GM18873 (cell line): ENCODE results near the gene ZNF282.
"Not testable (repeated sequence)": the region's sequence is repeated elsewhere in the genome, so short reads cannot be mapped to it uniquely, and the experiment has no call there.

ENCODE experiments used
- ATAC-seq: cut with Tn5 transposase; IDR thresholded peaks from one replicate; pipeline ENCODE4 v1.9.1; 2021; ENCODE audit warnings: mild to moderate bottlenecking, moderate library complexity, moderate number of reproducible peaks; ENCODE audit not compliant: unreplicated experiment, low FRiP score

ZNF282 gene

DNA sequence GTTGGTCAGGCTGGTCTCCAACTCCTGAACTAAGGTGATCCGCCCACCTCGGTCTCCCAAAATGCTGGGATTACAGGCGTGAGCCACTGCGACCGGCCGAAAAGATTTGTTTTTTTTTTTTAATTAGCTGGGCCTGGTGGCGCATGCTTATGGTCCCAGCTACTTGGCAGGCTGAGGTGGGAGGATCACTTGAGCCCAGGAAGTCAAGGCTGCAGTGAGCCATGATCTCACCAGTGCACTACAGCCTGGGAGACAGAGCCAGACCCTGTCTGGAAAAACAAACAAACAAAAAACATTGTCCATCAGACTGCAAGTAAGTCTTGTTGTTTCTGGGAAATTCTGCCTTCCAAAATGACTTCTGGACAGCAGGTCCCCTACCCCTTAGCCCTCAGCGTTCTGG lies 27.8 kb downstream of the ZNF282 start:
- ATAC-seq: no peak

DNA sequence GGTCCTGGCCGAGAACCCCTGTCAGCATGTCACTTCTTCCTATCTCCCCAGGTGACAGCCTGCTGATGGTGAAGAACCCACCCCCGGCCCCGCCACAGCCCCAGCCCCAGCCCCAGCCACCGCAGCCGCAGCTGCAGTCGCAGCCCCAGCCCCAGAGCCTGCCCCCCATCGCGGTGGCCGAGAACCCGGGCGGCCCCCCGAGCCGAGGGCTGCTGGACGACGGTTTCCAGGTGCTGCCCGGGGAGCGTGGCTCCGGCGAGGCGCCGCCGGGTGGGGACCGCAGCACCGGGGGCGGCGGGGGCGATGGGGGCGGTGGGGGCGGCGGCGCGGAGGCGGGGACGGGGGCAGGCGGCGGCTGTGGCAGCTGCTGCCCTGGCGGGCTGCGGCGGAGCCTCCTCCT lies 28.4 kb downstream of the ZNF282 start:
- no peak for ATAC-seq

DNA sequence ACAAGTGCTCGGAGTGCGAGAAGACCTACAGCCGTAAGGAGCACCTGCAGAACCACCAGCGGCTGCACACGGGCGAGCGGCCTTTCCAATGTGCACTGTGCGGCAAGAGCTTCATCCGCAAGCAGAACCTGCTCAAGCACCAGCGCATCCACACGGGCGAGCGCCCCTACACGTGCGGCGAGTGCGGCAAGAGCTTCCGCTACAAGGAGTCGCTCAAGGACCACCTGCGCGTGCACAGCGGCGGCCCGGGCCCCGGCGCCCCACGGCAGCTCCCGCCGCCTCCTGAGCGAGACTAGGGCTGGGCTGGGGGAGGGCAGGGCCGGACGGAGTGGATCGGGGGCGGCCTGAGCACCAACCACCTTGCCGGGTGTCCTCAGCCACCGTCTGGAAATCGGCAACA lies 29.0 kb downstream of the ZNF282 start:
- ATAC-seq: no peak

DNA sequence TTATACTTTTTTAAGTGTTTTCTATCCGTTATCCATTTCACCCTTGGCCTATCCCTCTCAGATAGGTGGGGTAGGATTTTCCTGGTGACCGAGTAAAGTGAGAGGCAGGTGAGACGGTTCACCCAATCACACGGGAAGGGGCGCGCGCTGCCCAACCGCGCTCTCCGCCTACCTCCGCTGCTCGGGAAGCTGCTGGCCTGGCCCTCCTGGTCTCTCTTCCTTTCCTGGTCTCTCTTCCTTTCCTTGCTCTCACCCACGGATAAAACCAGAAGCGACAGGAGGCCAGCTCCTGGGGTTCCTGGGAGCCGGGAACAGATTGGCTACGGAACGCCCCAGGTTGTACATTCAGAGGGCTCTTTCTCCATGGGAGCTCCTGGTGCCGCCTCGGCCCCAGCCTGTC lies 29.8 kb downstream of the ZNF282 start:
- no peak for ATAC-seq

DNA sequence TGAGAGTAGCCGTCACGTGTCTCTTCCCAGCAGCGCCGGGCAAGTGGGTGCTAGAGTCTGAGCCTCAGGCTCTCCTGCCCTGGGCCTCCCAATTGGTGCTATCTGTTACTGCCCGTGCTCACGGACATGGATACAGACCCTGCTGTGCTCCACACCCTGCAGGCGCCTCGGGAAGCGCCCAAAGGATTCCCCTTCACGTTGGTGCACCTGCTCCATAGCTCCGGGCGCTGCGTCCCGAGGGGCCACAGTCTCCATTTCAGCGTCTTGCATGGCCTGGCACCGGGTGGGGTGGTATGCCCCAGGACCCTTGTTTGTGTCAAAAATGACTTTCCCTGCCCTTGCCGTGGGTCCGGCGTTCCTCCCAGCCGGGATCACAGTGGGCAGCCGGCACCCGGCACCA lies 30.3 kb downstream of the ZNF282 start:
- ATAC-seq: no peak

DNA sequence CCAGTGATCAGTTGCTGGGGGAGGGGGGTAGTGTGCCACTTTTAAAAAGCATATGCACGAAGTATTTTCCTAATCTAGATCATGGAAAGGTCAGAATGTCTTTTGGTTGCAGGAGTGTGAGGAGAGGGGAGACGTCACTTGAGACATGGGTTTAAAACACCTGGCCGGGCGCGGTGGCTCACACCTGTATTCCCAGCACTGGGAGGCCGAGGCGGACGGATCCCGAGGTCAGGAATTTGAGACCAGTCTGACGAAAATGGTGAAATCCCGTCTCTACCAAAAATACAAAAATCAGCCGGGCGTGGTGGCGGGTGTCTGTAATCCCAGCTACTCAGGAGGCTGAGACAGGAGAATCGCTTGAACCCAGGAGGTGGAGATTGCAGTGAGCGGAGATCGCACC lies 31.0 kb downstream of the ZNF282 start:
- not testable (repeated sequence) for ATAC-seq

DNA sequence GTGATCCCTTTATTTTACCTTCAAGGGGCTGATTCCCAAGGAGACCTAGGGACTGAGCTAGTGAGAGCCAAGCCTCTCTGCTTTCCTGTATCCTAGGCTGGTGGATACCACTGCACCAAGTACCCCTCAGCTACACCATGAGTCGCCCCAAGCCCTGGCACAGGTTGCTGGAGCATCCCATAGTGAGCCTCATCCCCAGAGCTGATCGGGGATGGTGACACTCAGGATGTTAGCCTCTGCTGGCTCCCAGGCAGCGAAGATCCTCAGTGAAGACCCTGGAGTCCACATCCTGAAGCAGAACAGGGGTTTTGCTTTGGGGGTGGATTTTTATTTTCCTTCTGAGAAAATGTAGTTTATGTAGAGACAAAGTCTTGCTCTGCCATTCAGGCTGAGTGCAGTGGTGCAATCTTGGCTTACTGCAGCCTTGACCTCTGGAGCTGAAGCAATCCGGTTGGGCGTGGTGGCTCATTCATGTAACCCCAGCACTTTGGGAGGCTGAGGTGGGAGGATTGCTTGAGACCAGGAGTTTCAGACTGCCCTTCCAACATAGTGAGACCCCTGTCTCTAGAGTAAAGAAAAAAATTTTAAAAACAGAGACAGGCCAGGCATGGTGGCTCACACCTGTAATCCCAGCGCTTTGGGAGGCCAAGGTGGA lies 31.6 kb downstream of the ZNF282 start:
- no peak for ATAC-seq

DNA sequence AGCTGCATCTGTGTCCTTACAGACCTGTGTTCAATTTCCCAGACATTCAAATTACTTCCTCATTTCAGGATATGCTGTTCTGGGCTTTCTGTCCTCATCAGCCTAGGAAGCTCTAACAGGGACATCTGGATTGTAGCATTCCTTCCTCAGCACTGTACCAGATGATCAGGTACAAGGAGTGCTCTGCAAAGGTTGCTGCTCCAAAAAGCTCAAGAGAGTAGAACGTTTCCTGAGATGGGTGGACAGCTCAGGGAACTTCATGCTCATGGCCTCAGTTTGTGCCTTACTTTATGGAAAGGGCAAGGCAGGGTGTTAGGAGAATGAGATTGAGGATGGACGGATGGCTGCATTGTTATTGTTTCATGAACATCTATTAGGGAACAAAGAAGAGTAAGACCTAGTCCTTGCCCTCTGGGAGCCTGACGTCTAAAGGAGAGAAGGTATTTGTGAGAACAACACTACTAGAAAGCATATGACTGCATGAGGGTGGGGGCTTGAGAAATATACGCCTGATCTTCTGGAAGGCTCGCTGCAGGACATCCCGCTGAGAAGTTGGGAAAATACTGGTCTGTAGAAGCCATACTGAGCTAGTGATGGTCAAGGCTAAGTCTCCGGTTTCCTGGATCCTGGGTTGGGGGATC lies 33.6 kb downstream of the ZNF282 start:
- ATAC-seq: no peak

DNA sequence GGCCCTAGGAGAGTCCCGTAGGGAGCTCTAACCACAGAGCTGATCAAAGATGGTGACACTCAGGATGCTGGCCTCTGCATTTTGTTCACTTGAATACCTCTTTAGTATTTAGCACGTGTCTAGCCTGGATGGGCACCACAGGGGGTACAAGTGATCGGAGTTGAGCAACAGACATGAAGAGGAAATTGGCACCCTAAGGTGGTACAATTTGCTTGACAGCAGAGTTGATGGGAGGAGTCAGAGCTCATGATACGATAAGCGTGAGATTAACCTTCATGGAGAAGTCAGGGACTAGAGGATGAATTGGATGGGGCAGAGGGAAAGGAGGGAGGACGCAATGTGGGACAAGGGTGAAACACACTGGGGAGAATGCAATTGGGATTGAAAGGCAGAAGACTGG lies 34.2 kb downstream of the ZNF282 start:
- ATAC-seq: no peak

DNA sequence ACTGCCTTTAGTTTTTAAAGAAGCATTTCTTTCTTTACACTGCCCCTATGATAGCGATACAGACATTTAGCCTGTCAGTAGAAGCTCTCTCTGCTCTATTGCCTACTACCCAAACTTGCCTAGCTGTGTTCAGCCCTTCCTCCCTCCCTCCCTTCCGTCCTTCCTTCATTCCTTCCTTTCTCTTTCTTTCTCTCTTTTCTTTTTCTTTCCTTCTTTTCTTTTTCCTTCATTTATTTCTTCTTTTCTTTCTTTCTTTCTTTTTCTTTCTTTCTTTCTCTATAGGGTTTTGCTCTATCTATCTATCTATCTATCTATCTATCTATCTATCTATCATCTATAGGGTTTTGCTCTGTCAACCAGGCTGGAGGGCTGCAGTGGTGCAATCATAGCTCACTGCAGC lies 37.0 kb downstream of the ZNF282 start:
- no peak for ATAC-seq

DNA sequence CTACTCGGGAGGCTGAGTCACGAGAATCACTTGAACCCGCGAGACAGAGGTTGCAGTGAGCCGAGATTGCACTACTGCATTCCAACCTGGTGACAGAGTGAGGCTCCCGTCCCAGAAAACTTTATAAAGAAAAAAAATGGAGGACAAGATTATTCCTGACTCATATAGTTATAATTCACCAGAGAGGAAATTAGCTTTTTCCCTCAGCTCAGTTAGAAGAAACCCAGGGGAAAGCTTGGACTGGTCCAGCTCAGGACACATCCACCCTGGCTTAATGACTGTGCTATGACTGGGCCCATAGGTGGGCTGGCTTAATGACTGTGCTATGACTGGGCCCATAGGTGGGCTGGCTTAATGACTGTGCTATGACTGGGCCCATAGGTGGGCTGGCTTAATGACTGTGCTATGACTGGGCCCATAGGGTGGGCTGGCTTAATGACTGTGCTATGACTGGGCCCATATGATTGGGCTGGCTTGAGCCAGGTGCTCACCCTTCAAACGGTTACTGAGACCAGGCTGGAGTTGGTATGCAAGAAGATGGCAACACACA lies 38.4 kb downstream of the ZNF282 start:
- not testable (repeated sequence) for ATAC-seq

DNA sequence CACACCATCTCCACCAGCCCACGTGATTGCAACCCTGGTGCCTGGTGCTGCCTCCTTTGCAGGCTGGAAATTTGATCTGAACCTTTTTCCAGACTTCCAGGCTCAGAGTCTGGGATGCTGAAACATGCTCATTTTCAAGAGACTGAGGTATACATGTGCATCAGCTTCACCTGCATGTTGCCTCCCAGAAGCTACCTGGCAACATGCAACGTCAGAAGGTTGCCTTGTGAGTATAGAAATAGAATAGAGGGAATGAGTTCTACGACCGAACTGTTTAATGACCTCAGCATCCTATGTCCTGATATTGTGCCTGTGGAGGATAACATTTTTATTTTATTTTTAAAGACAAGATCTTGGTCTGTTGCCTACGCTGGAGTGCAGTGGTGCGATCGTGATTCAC lies 42.2 kb downstream of the ZNF282 start:
- ATAC-seq: no peak

DNA sequence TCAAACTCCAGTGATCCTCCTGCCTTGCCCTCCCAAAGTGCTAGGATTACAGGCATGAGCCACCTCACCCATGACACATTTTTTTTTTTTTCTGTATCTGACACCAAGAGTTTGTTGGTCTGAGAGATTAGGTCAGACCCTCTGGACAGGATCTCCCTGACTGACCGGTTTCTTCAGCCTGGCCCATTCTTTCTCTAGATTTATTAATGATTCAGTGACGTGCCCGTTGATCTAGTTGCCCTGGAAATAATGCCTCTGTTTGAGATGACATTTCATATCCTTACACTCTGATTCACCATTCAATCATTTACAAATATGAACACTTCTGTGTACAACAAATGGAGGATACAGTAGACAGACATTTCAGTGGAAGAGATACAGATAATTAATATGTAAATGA lies 42.7 kb downstream of the ZNF282 start:
- no peak for ATAC-seq

DNA sequence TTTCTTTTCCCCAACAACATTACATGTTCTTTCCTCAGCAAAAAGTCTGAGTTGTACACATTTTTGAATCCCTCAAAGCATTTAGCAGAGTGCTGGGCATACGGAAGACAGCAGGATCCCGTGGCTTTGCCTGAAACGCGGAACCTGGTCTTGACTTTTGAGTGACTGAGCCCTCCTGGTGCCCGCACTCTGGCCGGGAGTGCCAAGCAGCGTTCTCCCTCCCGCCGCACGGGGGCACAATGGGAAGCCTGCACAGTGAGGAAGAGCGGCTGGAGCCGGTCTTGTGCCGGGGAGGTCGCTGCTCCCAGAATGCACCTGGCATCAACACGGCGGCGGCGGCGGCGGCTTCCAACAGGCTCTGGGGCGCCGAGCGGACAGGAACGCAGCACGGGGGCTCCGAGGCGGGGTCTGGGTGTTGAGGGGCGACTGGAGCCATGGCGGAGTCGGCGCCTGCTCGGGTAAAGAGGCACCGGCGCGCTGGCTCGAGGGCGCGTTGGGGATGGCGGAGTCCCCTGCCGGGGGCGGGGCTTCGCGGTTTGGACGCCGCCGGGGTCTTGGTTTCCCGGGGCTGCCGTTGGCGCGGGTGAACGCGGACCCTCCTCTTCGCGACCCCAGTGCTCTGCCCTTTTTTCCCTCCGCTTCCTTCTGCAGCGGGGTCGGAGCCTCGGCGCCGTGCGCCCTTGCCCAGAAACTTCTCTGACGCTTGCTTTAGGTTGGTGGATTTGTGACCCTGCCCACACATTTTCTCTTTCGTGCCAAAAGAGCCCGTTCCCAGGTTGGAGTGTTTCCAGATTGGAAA lies 44.2 kb downstream of the ZNF282 start, which contains the start of gene ZNF212:
TSS of gene ZNF212 (plus strand) at position 307 of the 799 bp plus-strand sequence. CDS start at position 435, 128 bp downstream.
- ATAC-seq: peak; percentile 98

DNA sequence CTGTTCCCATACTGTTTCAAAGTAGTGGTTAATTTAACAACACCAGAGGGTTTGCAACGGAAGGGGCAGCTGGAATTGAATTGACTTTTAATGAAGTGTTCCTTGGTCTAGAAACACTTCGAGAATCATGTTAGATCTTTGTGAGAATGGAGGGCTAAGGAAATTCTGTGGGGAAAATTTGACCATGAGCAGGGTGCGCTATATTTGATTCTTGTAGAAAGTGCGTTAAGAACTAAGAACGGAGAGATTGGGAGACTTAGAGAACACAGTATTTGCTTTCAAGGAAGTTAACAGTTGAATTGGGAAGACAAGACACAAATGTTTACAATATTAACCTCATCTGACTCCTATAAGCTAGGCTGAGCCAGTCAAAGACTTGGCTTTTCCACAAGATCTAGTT lies 45.3 kb downstream of the ZNF282 start:
- ATAC-seq: no peak

DNA sequence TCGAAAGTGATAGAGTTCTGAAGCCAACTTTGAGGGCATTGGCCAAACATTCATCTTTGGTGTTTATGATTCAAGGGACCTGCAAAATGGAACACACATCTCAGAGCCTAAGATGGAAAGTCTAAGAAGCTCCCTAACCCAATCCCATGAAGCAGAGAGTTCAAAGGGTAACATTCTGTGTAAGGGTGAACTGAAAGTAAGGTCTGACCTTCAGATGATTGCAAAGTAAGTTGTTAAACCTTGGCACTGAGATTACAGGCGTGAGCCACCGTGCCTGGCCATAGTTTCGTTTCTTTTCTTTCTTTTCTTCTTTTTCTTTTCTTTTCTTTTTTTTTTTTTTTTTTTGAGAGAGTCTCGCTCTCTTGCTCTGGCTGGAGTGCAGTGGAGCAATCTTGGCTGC lies 46.4 kb downstream of the ZNF282 start:
- ATAC-seq: no peak

DNA sequence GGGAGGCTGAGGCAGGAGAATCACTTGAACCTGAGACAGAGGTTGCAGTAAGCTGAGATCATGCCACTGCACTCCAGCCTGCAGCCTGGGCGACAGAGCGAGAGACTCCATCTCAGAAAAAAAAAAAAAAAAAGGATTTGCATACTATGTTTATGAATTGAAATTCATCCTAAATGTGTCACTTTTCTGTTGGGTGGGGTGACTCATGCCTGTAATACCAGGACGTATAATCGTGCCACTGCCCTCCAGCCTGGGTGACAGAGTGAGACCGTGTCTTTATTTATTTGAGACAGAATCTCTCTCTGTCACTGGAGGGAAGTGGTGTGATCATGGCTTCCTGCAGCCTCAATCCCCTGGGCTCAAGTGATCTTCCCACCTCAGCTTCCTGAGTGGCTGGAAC lies 49.9 kb downstream of the ZNF282 start:
- ATAC-seq: peak; percentile 58

DNA sequence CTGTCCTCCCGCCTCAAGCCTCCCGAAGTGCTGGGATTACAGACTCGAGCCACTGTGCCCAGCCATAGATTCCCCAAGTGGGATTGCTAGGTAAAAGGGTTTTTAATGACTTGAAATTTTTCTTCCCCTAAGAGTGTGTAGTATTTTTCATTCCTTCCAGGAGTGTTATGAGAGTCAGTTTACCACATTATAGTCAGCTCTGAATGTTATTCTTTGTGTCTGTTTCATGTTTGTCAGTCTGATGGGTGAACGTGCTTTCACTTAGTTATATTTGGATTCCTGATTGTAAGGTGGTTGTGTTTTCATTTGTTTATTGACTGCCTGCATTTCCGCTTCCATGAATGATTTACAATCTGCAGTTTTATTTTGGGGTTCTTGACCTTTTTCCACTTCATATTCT lies 50.4 kb downstream of the ZNF282 start:
- ATAC-seq: peak; percentile 51

DNA sequence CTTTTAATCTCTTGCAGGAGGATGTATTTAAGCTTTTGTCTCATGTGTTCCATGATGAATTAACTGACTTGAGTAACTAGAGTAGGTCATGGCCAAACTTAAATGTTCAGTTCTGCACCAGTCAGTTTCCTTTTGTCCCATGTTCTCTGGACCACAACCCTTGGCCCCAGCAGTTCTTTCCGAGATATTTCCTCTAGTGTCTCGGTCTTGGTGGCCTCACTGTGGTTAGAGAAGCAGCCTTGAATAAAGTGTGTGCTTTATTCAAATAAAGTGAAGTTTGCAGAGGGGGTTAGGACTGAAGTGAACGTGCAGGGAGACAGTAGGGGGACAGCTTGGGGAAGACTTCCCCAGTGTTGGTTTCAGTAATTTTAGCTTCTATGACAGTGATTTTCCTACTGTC lies 53.4 kb downstream of the ZNF282 start:
- ATAC-seq: no peak

DNA sequence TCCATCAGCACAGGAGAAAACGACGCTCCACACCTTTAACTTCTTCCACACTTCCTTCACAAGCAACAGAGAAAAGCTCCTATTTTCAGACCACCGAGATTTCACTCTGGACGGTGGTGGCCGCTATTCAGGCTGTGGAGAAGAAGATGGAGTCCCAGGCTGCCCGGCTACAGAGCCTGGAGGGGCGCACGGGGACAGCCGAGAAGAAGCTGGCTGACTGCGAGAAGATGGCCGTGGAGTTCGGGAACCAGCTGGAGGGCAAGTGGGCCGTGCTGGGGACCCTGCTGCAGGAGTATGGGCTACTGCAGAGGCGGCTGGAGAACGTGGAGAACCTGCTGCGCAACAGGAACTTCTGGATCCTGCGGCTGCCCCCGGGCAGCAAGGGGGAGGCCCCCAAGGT lies 54.8 kb downstream of the ZNF282 start:
- not testable (repeated sequence) for ATAC-seq

DNA sequence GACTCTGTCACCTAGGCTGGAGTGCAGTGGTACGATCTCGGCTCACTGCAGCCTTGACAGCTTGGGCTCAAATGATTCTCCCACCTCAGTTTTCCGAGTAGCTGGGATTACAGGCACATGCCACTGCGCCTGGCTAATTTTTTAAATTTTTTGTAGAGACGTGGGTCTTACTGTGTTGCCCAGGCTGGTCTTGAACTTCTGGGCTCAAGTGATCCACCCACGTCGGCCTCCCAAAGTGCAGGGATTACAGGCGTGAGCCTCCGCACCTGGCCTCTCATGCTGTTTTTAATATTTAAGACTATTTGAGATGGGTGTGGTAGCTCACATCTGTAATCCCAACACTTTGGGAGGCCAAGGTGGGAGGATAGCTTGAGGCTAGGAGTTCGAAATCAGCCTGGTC lies 56.2 kb downstream of the ZNF282 start:
- ATAC-seq: not testable (repeated sequence)
